Esophagus squamous epithelium (tissue), 4 donors: ENCODE measurements around the gene CRTC2.
A peak's percentile ranks its signal among the peaks of the same experiment; 100 is the strongest.

Source experiments
- POLR2A ChIP-seq, 4 donors: fragments of 450-650 bp; IDR thresholded peaks; one replicate each; pipeline ENCODE4 v1.6.1; 2017; ENCODE audit warnings: antibody characterized with exemption in 4 of 4, mild to moderate bottlenecking in 4 of 4, moderate library complexity in 3 of 4
- TF ChIP-seq, protein P1 (sequence below), 6 experiments: fragments of 450-650 bp in 4 of 6; fragments of 200-600 bp in 2 of 6; sonication (generic) in 2 of 6; IDR thresholded peaks; one replicate each; pipeline ENCODE4 v1.5.1; 2016 to 2019; ENCODE audit warnings: antibody characterized with exemption in 6 of 6, mild to moderate bottlenecking in 4 of 6, moderate library complexity in 4 of 6

DNA sequence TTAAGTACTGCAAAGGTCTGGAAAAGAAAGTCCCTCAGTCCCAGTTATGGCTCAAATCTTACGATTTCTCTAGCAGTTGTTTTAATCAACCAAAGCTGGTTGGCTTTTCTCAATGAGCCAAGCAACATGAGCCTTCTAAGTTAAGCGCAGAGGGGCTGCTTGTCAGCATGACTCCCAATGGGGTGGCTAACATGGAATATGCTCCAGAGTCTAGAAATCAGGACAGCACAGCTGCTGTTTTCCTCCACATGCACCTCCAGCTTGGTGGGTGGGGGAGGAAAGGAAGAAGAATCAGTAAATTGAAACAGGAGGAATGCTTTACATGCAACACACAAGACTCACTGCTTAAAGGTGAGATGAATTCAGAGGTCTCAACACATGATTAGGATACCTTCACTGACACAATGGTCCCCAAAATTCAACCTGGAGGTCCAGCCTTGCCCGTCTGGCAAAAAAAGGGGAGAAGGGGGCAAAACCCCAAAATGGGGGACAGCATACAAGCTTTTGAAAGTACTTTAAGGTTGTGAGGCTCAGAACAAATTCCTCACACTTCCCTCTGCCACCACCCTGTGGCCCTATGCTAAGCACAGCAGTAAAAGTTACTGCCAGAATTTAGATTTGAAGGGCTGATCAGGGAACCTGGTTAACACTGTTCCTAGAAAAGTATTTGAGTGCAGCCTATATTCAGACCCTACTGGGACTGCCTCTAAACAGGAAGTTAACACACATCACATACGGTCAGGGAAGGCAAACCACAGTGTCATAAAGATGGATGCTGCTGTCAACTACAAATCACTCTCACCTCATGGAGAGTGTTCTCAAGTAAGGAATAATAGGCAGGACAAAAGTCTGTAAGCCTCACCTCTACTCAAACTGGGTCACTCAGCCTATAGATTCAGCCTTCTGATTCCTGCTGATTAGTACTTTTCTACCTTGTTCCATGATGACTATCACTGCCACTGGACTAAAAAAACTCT lies 38.2 kb downstream of the CRTC2 start:
- TF ChIP-seq, protein P1, sequence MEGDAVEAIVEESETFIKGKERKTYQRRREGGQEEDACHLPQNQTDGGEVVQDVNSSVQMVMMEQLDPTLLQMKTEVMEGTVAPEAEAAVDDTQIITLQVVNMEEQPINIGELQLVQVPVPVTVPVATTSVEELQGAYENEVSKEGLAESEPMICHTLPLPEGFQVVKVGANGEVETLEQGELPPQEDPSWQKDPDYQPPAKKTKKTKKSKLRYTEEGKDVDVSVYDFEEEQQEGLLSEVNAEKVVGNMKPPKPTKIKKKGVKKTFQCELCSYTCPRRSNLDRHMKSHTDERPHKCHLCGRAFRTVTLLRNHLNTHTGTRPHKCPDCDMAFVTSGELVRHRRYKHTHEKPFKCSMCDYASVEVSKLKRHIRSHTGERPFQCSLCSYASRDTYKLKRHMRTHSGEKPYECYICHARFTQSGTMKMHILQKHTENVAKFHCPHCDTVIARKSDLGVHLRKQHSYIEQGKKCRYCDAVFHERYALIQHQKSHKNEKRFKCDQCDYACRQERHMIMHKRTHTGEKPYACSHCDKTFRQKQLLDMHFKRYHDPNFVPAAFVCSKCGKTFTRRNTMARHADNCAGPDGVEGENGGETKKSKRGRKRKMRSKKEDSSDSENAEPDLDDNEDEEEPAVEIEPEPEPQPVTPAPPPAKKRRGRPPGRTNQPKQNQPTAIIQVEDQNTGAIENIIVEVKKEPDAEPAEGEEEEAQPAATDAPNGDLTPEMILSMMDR (IDR thresholded peaks at IDR 0.05), result peak in 2 of 6 experiments; percentile 9 to 12
- TF ChIP-seq POLR2A (IDR thresholded peaks at IDR 0.05), result no peak
